HG03442 (cell line): Measurements from ENCODE around the gene GPD2.
"Not testable (repeated sequence)": the region's sequence is repeated elsewhere in the genome, so short reads cannot be mapped to it uniquely, and the experiment has no call there.

Source experiments
- ATAC-seq: cut with Tn5 transposase; IDR thresholded peaks from one replicate; pipeline ENCODE4 v1.9.1; 2021; ENCODE audit warnings: mild to moderate bottlenecking, moderate library complexity; ENCODE audit not compliant: unreplicated experiment

GPD2 gene

GRCh38 chr2:156473445-156473844 is 37.3 kb downstream of the GPD2 start:
- no peak for ATAC-seq

- no peak for ATAC-seq
Measured at GRCh38 chr2:156474401-156474800, 38.2 kb downstream of the GPD2 start.

GRCh38 chr2:156476021-156476849 is 40.1 kb downstream of the GPD2 start:
- ATAC-seq, result peak; percentile 44

GRCh38 chr2:156476850-156477206 is 40.6 kb downstream of the GPD2 start:
- peak; percentile 81 for ATAC-seq

GRCh38 chr2:156480376-156480775 is 44.2 kb downstream of the GPD2 start:
- ATAC-seq, result no peak

- ATAC-seq, result no peak
Measured at GRCh38 chr2:156481312-156481711, 45.1 kb downstream of the GPD2 start.

- ATAC-seq, result no peak
Measured at GRCh38 chr2:156483741-156484173, 47.6 kb downstream of the GPD2 start.

GRCh38 chr2:156486147-156486546 is 50.0 kb downstream of the GPD2 start:
- ATAC-seq, result no peak

- no peak for ATAC-seq
Measured at GRCh38 chr2:156486614-156487013, 50.4 kb downstream of the GPD2 start.

- ATAC-seq, result no peak
Measured at GRCh38 chr2:156489195-156489594, 53.0 kb downstream of the GPD2 start.

GRCh38 chr2:156489750-156490465 is 53.7 kb downstream of the GPD2 start:
- no peak for ATAC-seq

GRCh38 chr2:156490466-156490840 is 54.3 kb downstream of the GPD2 start:
- no peak for ATAC-seq

- no peak for ATAC-seq
Measured at GRCh38 chr2:156491176-156491575, 55.0 kb downstream of the GPD2 start.

GRCh38 chr2:156492979-156493378 is 56.8 kb downstream of the GPD2 start:
- ATAC-seq, result no peak

GRCh38 chr2:156495998-156496397 is 59.8 kb downstream of the GPD2 start:
- not testable (repeated sequence) for ATAC-seq

- peak; percentile 62 for ATAC-seq
Measured at GRCh38 chr2:156505696-156506095, 69.5 kb downstream of the GPD2 start.

GRCh38 chr2:156511122-156511521 is 74.9 kb downstream of the GPD2 start:
- ATAC-seq, result peak; percentile 32

GRCh38 chr2:156511803-156512202 is 75.6 kb downstream of the GPD2 start:
- ATAC-seq, result peak; percentile 51

GRCh38 chr2:156512451-156512850 is 76.3 kb downstream of the GPD2 start:
- no peak for ATAC-seq

GRCh38 chr2:156513219-156513618 is 77.0 kb downstream of the GPD2 start:
- no peak for ATAC-seq

GRCh38 chr2:156517419-156517818 is 81.2 kb downstream of the GPD2 start:
- ATAC-seq, result peak; percentile 49

- no peak for ATAC-seq
Measured at GRCh38 chr2:156518138-156518537, 82.0 kb downstream of the GPD2 start.
